Right ventricle myocardium inferior (tissue), 1 donor: ENCODE data around the gene POU3F2. TPM values are rescaled to one million over a fixed set of nuclear protein-coding genes. Genes with fewer than 3 reads are reported as not detected.
A peak's percentile ranks its signal among the peaks of the same experiment; 100 is the strongest.

Source experiments
- ATAC-seq: fragments of 200-7000 bp; cut with Tn5 transposase; one replicate; pipeline ENCODE4 v1.9.1; 2020; ENCODE audit warnings: mild to moderate bottlenecking, moderate library complexity
- DNase-seq: peaks from one replicate; pipeline ENCODE4 v3.0.0; 2021; ENCODE audit errors: missing footprints
- intact Hi-C: fragments of 100-400 bp; cut with DNase I; formaldehyde crosslinking; loops from one replicate; pipeline ENCODE4 v1.11.0; 2022
- total RNA-seq: library from RNA; stranded (reverse); fragmentation: NEBNext Ultra II Directional; extraction: Animal tissue kit (Norgen Biotek cat#: 25700); gene quantifications from one replicate; pipeline ENCODE4 v1.2.1, GENCODE V29; 2021
- donor health status: DM: no; HTN: yes; CAD: no; lungs with severe emphysema.

The POU3F2 gene
- total RNA-seq, 1 donor from 2014 or later: not detected

GRCh38 chr6:98828211-98828788, 6.1 kb upstream of the POU3F2 start:
- ATAC-seq (no peak), DNase-seq (no peak)
- intact Hi-C loops: no loop called here

GRCh38 chr6:98828941-98829411, 5.4 kb upstream of the POU3F2 start:
- ATAC-seq: no peak
- intact Hi-C loops: no loop called here
- DNase-seq: no peak

GRCh38 chr6:98830146-98830545, 4.2 kb upstream of the POU3F2 start:
- intact Hi-C loops: no loop called here
- DNase-seq: no peak
- no peak for ATAC-seq

- ATAC-seq (no peak), DNase-seq (no peak)
- intact Hi-C loops: no loop called here
Observed at GRCh38 chr6:98831057-98831958, 3.1 kb upstream of the POU3F2 start.

GRCh38 chr6:98831959-98832283, 2.5 kb upstream of the POU3F2 start:
- intact Hi-C loops: no loop called here
- DNase-seq (no peak), ATAC-seq (no peak)

GRCh38 chr6:98832284-98833056, 1.9 kb upstream of the POU3F2 start:
- intact Hi-C loops: no loop called here
- no peak for DNase-seq
- ATAC-seq: no peak

- no peak for ATAC-seq
- intact Hi-C loops: no loop called here
- DNase-seq: no peak
Observed at GRCh38 chr6:98833057-98833306, 1.4 kb upstream of the POU3F2 start.

GRCh38 chr6:98833307-98834059, 891 bp upstream of the POU3F2 start:
- DNase-seq (no peak), ATAC-seq (peak; percentile 64)
- intact Hi-C loops: no loop called here

- intact Hi-C loops: no loop called here
- no peak for ATAC-seq
- no peak for DNase-seq
Observed at GRCh38 chr6:98835149-98836024, 1.0 kb downstream of the POU3F2 start.

GRCh38 chr6:98836025-98836961, 1.9 kb downstream of the POU3F2 start:
- intact Hi-C loops: no loop called here
- DNase-seq (no peak), ATAC-seq (no peak)

- DNase-seq: no peak
- ATAC-seq: no peak
- intact Hi-C loops: no loop called here
Observed at GRCh38 chr6:98836962-98837944, 2.9 kb downstream of the POU3F2 start.

GRCh38 chr6:98838032-98838431, 3.7 kb downstream of the POU3F2 start:
- ATAC-seq (no peak), DNase-seq (no peak)
- intact Hi-C loops: no loop called here

GRCh38 chr6:98838975-98839374, 4.6 kb downstream of the POU3F2 start:
- DNase-seq (no peak), ATAC-seq (no peak)
- intact Hi-C loops: no loop called here

- DNase-seq (no peak), ATAC-seq (no peak)
- intact Hi-C loops: loop anchor here (10.0 kb wide), 1 partner anchor 275 kb away; no protein-coding TSS in a partner anchor
Observed at GRCh38 chr6:98839781-98840361, 5.5 kb downstream of the POU3F2 start.

- DNase-seq (no peak), ATAC-seq (no peak)
- intact Hi-C loops: loop anchor here (10.0 kb wide), 1 partner anchor 274 kb away; no protein-coding TSS in a partner anchor
Observed at GRCh38 chr6:98840385-98840784, 6.0 kb downstream of the POU3F2 start.
